WTC11 (cell line): Measurements from ENCODE around the gene TTLL4. TPM values are rescaled to one million over a fixed set of nuclear protein-coding genes. Genes with fewer than 3 reads are reported as not detected.

Source experiments
- ATAC-seq: fragments of 200-7000 bp; cut with Tn5 transposase; 2 replicates; pipeline ENCODE4 v1.10.0; 2021; ENCODE audit warnings: mild to moderate bottlenecking, moderate library complexity
- CTCF ChIA-PET: fragments of 300-600 bp; sonication (Branson Sonifier 250); formaldehyde crosslinking; loops from one replicate; lab custom pipeline; 2021; ENCODE audit warnings: antibody characterized with exemption; lab: Charles Lee
- POLR2A ChIA-PET: fragments of 350-600 bp; sonication (Branson Sonifier 250); formaldehyde crosslinking; loops from one replicate; lab custom pipeline; 2021; ENCODE audit warnings: antibody characterized with exemption; lab: Charles Lee
- DNase-seq: peaks from one replicate; pipeline ENCODE4 v3.0.0; 2021; ENCODE audit warnings: low spot score
- H3K27ac Mint-ChIP-seq: 2 replicates; pipeline ENCODE4 v1.8.0; 2021; ENCODE audit warnings: mixed read lengths
- H3K27me3 Mint-ChIP-seq: 2 replicates; pipeline ENCODE4 v1.8.0; 2021; ENCODE audit warnings: low read depth, mild to moderate bottlenecking, moderate library complexity, mixed read lengths
- H3K36me3 Mint-ChIP-seq: 2 replicates; pipeline ENCODE4 v1.8.0; 2021; ENCODE audit warnings: mixed read lengths
- H3K4me1 Mint-ChIP-seq: 2 replicates; pipeline ENCODE4 v1.8.0; 2022; ENCODE audit warnings: mixed read lengths
- H3K4me3 Mint-ChIP-seq: 2 replicates; pipeline ENCODE4 v1.8.0; 2021; ENCODE audit warnings: mild to moderate bottlenecking, moderate library complexity, mixed read lengths
- H3K9me3 Mint-ChIP-seq: 2 replicates; pipeline ENCODE4 v1.8.0; 2021; ENCODE audit warnings: mixed read lengths
- CREM ChIP-seq: sonication (generic); formaldehyde crosslinking; IDR thresholded peaks from 2 replicates; pipeline ENCODE4 v1.8.1; 2022; ENCODE audit warnings: mild to moderate bottlenecking, missing genetic modification reagents, moderate library complexity
- E2F4 ChIP-seq: sonication (generic); formaldehyde crosslinking; IDR thresholded peaks from 2 replicates; pipeline ENCODE4 v1.8.1; 2022; ENCODE audit warnings: low read depth, mild to moderate bottlenecking, moderate library complexity, missing genetic modification reagents, borderline replicate concordance
- ELF4 ChIP-seq: sonication (generic); formaldehyde crosslinking; IDR thresholded peaks from 2 replicates; pipeline ENCODE4 v1.8.1; 2022; ENCODE audit warnings: low read depth, mild to moderate bottlenecking, moderate library complexity, missing genetic modification reagents
- EMX1 ChIP-seq: fragments of 250-450 bp; sonication (Bioruptor Pico); IDR thresholded peaks from 2 replicates; pipeline ENCODE4 v1.8.0; 2021; ENCODE audit warnings: mild to moderate bottlenecking
- FOXK1 ChIP-seq: sonication (generic); formaldehyde crosslinking; IDR thresholded peaks from 2 replicates; pipeline ENCODE4 v1.8.0; 2022; ENCODE audit warnings: mild to moderate bottlenecking, moderate library complexity, missing genetic modification reagents
- HMGXB4 ChIP-seq: sonication (generic); formaldehyde crosslinking; IDR thresholded peaks from 2 replicates; pipeline ENCODE4 v1.8.1; 2023; ENCODE audit warnings: mild to moderate bottlenecking, moderate library complexity, missing genetic modification reagents
- MLX ChIP-seq: sonication (generic); formaldehyde crosslinking; IDR thresholded peaks from 2 replicates; pipeline ENCODE4 v1.8.1; 2023; ENCODE audit warnings: mild to moderate bottlenecking, missing genetic modification reagents, moderate library complexity
- NR3C1 ChIP-seq: sonication (generic); formaldehyde crosslinking; conservative IDR thresholded peaks from 2 replicates; pipeline ENCODE4 v1.8.1; 2023; ENCODE audit warnings: low read depth, mild to moderate bottlenecking, missing genetic modification reagents
- PRRX2 ChIP-seq: fragments of 250-450 bp; sonication (Bioruptor Pico); IDR thresholded peaks from 2 replicates; pipeline ENCODE4 v1.8.0; 2021; ENCODE audit warnings: mild to moderate bottlenecking
- SOX15 ChIP-seq: fragments of 250-450 bp; sonication (Bioruptor Pico); IDR thresholded peaks from 2 replicates; pipeline ENCODE4 v1.9.0; 2021; ENCODE audit warnings: mild to moderate bottlenecking
- TCF7 ChIP-seq: sonication (generic); formaldehyde crosslinking; IDR thresholded peaks from 2 replicates; pipeline ENCODE4 v1.8.0; 2022; ENCODE audit warnings: mild to moderate bottlenecking, low read depth, missing genetic modification reagents, moderate library complexity
- TEAD1 ChIP-seq: sonication (generic); formaldehyde crosslinking; IDR thresholded peaks from 2 replicates; pipeline ENCODE4 v1.8.0; 2022; ENCODE audit warnings: mild to moderate bottlenecking, missing genetic modification reagents
- TEAD4 ChIP-seq: sonication (generic); formaldehyde crosslinking; IDR thresholded peaks from 2 replicates; pipeline ENCODE4 v1.8.0; 2022; ENCODE audit warnings: mild to moderate bottlenecking, missing genetic modification reagents
- ZBTB21 ChIP-seq: sonication (generic); formaldehyde crosslinking; IDR thresholded peaks from 2 replicates; pipeline ENCODE4 v1.8.1; 2023; ENCODE audit warnings: mild to moderate bottlenecking, missing genetic modification reagents, borderline replicate concordance
- ZMAT4 ChIP-seq: fragments of 250-450 bp; sonication (Bioruptor Pico); IDR thresholded peaks from 2 replicates; pipeline ENCODE4 v1.9.0; 2021; ENCODE audit warnings: mild to moderate bottlenecking
- ZNF219 ChIP-seq: sonication (generic); formaldehyde crosslinking; IDR thresholded peaks from 2 replicates; pipeline ENCODE4 v1.8.0; 2023; ENCODE audit warnings: missing genetic modification reagents, mild to moderate bottlenecking, borderline replicate concordance
- total RNA-seq: library from RNA; stranded (reverse); gene quantifications from 3 replicates; pipeline ENCODE4 v1.2.3, GENCODE V29; 2021
- TF ChIP-seq, protein P1 (sequence below): sonication (generic); formaldehyde crosslinking; IDR thresholded peaks from 2 replicates; pipeline ENCODE4 v1.8.1; 2022; ENCODE audit warnings: mild to moderate bottlenecking, missing genetic modification reagents, moderate library complexity, borderline replicate concordance
- TF ChIP-seq, protein P2 (sequence below): sonication (generic); formaldehyde crosslinking; IDR thresholded peaks from 2 replicates; pipeline ENCODE4 v1.8.0; 2022; ENCODE audit warnings: missing genetic modification reagents
- TF ChIP-seq, protein P3 (sequence below): sonication (generic); formaldehyde crosslinking; IDR thresholded peaks from 2 replicates; pipeline ENCODE4 v1.8.0; 2023; ENCODE audit warnings: missing genetic modification reagents
- TF ChIP-seq, protein P4 (sequence below): sonication (generic); formaldehyde crosslinking; IDR thresholded peaks from 2 replicates; pipeline ENCODE4 v1.8.0; 2022; ENCODE audit warnings: mild to moderate bottlenecking, missing genetic modification reagents

TTLL4 gene
- total RNA-seq, 1 experiment from 2014 or later = 87.4 TPM

DNA sequence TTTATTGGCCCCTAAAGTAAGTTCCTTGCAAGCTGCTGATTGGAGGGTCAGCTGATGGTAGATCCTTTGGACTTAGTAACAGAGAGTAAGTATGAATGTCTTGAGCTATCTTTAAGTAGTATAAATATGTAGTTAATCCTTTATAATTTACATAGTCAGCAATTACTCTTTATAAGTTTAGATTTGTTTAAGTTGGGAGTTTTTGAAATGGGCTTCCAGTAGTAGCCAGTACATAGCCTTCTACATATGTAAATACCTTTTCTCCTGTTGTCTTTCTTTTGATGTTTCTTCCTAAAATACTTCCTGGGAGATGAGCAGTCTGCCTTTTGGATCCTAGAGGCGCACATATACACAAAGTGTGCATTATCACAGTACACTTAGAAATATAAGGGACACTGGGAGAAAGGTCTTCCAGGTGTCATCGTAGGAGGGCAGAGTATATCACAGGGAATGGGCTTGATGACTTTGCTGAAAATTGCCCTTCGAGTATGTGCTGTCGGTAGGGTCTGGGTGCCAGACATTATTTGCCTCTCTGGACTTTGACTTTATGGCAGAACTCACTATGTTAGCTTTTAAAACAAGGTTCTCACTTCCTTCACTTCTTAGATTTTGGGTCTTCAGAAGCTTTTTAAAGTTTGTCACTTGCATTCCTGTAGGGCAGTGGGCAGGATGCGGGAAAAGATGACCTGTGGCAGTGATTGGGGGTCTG is 21.6 kb downstream of the TTLL4 start:
- ATAC-seq (no peak), DNase-seq (no peak)
- H3K36me3 Mint-ChIP-seq = peaks cover 22% of the 10 kb centered on the region
- H3K27ac Mint-ChIP-seq = peak overlapping the region; percentile 64
- POLR2A ChIA-PET = interaction anchor here (0.6 kb wide), 1 partner anchor 16 kb away, joined by 8 read pairs; no protein-coding TSS in a partner anchor
- CTCF ChIA-PET = interaction anchor here (0.7 to 2.5 kb wide), 5 partner anchors 22 to 298 kb away, joined by 3 to 16 read pairs (median 3); partner anchors contain the start of genes BCS1L and ZNF142
- no peak overlapping the region for H3K4me3 Mint-ChIP-seq
- H3K9me3 Mint-ChIP-seq = peaks cover 6% of the 10 kb centered on the region
- peaks cover 27% of the 10 kb centered on the region for H3K4me1 Mint-ChIP-seq
- no peak for TF ChIP-seq HMGXB4 (CRISPR knock-in tag)
- no peak for TF ChIP-seq TCF7 (CRISPR knock-in tag)
- no peak for TF ChIP-seq CREM (CRISPR knock-in tag)
- no peak for TF ChIP-seq MLX (CRISPR knock-in tag)
- no peak for TF ChIP-seq ZNF219 (CRISPR knock-in tag)
- TF ChIP-seq FOXK1 (CRISPR knock-in tag) = no peak
- no peak for TF ChIP-seq ELF4
- TF ChIP-seq ZBTB21 (CRISPR knock-in tag) = no peak
- TF ChIP-seq, protein P1, sequence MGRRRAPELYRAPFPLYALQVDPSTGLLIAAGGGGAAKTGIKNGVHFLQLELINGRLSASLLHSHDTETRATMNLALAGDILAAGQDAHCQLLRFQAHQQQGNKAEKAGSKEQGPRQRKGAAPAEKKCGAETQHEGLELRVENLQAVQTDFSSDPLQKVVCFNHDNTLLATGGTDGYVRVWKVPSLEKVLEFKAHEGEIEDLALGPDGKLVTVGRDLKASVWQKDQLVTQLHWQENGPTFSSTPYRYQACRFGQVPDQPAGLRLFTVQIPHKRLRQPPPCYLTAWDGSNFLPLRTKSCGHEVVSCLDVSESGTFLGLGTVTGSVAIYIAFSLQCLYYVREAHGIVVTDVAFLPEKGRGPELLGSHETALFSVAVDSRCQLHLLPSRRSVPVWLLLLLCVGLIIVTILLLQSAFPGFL (CRISPR knock-in tag) = no peak
- TF ChIP-seq E2F4 (CRISPR knock-in tag) = no peak
- TF ChIP-seq, protein P2, sequence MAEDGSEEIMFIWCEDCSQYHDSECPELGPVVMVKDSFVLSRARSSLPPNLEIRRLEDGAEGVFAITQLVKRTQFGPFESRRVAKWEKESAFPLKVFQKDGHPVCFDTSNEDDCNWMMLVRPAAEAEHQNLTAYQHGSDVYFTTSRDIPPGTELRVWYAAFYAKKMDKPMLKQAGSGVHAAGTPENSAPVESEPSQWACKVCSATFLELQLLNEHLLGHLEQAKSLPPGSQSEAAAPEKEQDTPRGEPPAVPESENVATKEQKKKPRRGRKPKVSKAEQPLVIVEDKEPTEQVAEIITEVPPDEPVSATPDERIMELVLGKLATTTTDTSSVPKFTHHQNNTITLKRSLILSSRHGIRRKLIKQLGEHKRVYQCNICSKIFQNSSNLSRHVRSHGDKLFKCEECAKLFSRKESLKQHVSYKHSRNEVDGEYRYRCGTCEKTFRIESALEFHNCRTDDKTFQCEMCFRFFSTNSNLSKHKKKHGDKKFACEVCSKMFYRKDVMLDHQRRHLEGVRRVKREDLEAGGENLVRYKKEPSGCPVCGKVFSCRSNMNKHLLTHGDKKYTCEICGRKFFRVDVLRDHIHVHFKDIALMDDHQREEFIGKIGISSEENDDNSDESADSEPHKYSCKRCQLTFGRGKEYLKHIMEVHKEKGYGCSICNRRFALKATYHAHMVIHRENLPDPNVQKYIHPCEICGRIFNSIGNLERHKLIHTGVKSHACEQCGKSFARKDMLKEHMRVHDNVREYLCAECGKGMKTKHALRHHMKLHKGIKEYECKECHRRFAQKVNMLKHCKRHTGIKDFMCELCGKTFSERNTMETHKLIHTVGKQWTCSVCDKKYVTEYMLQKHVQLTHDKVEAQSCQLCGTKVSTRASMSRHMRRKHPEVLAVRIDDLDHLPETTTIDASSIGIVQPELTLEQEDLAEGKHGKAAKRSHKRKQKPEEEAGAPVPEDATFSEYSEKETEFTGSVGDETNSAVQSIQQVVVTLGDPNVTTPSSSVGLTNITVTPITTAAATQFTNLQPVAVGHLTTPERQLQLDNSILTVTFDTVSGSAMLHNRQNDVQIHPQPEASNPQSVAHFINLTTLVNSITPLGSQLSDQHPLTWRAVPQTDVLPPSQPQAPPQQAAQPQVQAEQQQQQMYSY (CRISPR knock-in tag) = no peak
- TF ChIP-seq, protein P3, sequence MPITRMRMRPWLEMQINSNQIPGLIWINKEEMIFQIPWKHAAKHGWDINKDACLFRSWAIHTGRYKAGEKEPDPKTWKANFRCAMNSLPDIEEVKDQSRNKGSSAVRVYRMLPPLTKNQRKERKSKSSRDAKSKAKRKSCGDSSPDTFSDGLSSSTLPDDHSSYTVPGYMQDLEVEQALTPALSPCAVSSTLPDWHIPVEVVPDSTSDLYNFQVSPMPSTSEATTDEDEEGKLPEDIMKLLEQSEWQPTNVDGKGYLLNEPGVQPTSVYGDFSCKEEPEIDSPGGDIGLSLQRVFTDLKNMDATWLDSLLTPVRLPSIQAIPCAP (CRISPR knock-in tag) = no peak
- TF ChIP-seq TEAD1 (CRISPR knock-in tag) = no peak
- TF ChIP-seq TEAD4 = no peak
- TF ChIP-seq EMX1 = no peak
- no peak for TF ChIP-seq SOX15
- no peak for TF ChIP-seq NR3C1 (CRISPR knock-in tag)
- TF ChIP-seq, protein P4, sequence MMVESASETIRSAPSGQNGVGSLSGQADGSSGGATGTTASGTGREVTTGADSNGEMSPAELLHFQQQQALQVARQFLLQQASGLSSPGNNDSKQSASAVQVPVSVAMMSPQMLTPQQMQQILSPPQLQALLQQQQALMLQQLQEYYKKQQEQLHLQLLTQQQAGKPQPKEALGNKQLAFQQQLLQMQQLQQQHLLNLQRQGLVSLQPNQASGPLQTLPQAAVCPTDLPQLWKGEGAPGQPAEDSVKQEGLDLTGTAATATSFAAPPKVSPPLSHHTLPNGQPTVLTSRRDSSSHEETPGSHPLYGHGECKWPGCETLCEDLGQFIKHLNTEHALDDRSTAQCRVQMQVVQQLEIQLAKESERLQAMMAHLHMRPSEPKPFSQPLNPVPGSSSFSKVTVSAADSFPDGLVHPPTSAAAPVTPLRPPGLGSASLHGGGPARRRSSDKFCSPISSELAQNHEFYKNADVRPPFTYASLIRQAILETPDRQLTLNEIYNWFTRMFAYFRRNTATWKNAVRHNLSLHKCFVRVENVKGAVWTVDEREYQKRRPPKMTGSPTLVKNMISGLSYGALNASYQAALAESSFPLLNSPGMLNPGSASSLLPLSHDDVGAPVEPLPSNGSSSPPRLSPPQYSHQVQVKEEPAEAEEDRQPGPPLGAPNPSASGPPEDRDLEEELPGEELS (CRISPR knock-in tag) = no peak
- no peak for TF ChIP-seq ZMAT4 (CRISPR knock-in tag)
- TF ChIP-seq PRRX2 (CRISPR knock-in tag) = no peak
- no peaks in the 10 kb centered on the region for H3K27me3 Mint-ChIP-seq
